Duodenal mucosa (tissue), 2 donors: ENCODE results near the gene LRRC8C.

ENCODE experiments used
- H3K27ac ChIP-seq: one replicate; pipeline ENCODE4 v1.7.0; 2013; ENCODE audit warnings: low read depth, low read length
- H3K27me3 ChIP-seq, 2 donors: one replicate each; pipeline ENCODE4 v1.7.0; 2013; ENCODE audit warnings: low read length in 2 of 2, control low read depth in 1 of 2; ENCODE audit not compliant: insufficient read depth in 2 of 2, control insufficient read depth in 1 of 2
- H3K36me3 ChIP-seq, 2 donors: one replicate each; pipeline ENCODE4 v1.7.0; 2013; ENCODE audit warnings: low read length in 2 of 2, control low read depth in 1 of 2; ENCODE audit not compliant: insufficient read depth in 2 of 2, control insufficient read depth in 1 of 2
- H3K4me1 ChIP-seq, 2 donors: one replicate each; pipeline ENCODE4 v1.7.0; 2013; ENCODE audit warnings: low read length in 2 of 2, control low read depth in 1 of 2; ENCODE audit not compliant: insufficient read depth in 2 of 2, control insufficient read depth in 1 of 2
- H3K4me3 ChIP-seq, 2 donors: one replicate each; pipeline ENCODE4 v1.7.0; 2013; ENCODE audit warnings: low read length in 2 of 2, low read depth in 1 of 2
- H3K9ac ChIP-seq, 2 donors: one replicate each; pipeline ENCODE4 v1.7.0; 2013; ENCODE audit warnings: low read length in 2 of 2, low read depth in 1 of 2
- H3K9me3 ChIP-seq, 2 donors: one replicate each; pipeline ENCODE4 v1.7.0; 2013; ENCODE audit warnings: low read length in 2 of 2, control low read depth in 1 of 2; ENCODE audit not compliant: control insufficient read depth in 1 of 2

The LRRC8C gene

GRCh38 chr1:89728381-89728780 is 95.5 kb downstream of the LRRC8C start:
- Histone ChIP-seq H3K27me3 (no peaks in the 10 kb centered on the region), H3K4me1 (peaks cover 0 to 4% of the 10 kb centered on the region in 2 donors), H3K9ac (no peak overlapping the region), H3K36me3 (no peaks in the 10 kb centered on the region), H3K4me3 (no peak overlapping the region), H3K9me3 (no peaks in the 10 kb centered on the region), H3K27ac (no peak overlapping the region)

- Histone ChIP-seq H3K9ac (no peak overlapping the region), H3K4me3 (no peak overlapping the region), H3K4me1 (no peaks in the 10 kb centered on the region), H3K9me3 (no peaks in the 10 kb centered on the region), H3K27me3 (peaks cover 0 to 4% of the 10 kb centered on the region in 2 donors), H3K36me3 (no peaks in the 10 kb centered on the region), H3K27ac (no peak overlapping the region)
These were observed 99.3 kb downstream of the LRRC8C start for GRCh38 chr1:89732206-89732605.

GRCh38 chr1:89732643-89733222 is 99.8 kb downstream of the LRRC8C start:
- Histone ChIP-seq H3K36me3 (no peaks in the 10 kb centered on the region), H3K27me3 (peaks cover 0 to 4% of the 10 kb centered on the region in 2 donors), H3K9ac (no peak overlapping the region), H3K9me3 (no peaks in the 10 kb centered on the region), H3K4me1 (no peaks in the 10 kb centered on the region), H3K4me3 (no peak overlapping the region), H3K27ac (no peak overlapping the region)

- Histone ChIP-seq H3K9me3 (no peaks in the 10 kb centered on the region), H3K27ac (no peak overlapping the region), H3K4me1 (no peaks in the 10 kb centered on the region)
These were observed 100.8 kb downstream of the LRRC8C start for GRCh38 chr1:89733748-89734147.

GRCh38 chr1:89734442-89734841 is 101.5 kb downstream of the LRRC8C start:
- Histone ChIP-seq H3K4me3 (no peak overlapping the region), H3K27me3 (peaks cover 0 to 4% of the 10 kb centered on the region in 2 donors)

More at GRCh38 chr1:89733748-89734147, 100.8 kb downstream of the LRRC8C start:
- Histone ChIP-seq H3K27me3 (peaks cover 0 to 4% of the 10 kb centered on the region in 2 donors), H3K4me3 (no peak overlapping the region), H3K36me3 (no peaks in the 10 kb centered on the region), H3K9ac (no peak overlapping the region)

GRCh38 chr1:89735479-89735878 is 102.6 kb downstream of the LRRC8C start:
- no peaks in the 10 kb centered on the region for H3K9me3 ChIP-seq
- H3K36me3 ChIP-seq = no peaks in the 10 kb centered on the region
- H3K27ac ChIP-seq = no peak overlapping the region
- H3K9ac ChIP-seq = no peak overlapping the region
- H3K27me3 ChIP-seq = peaks cover 0 to 4% of the 10 kb centered on the region in 2 donors
- H3K4me1 ChIP-seq = no peaks in the 10 kb centered on the region
- H3K4me3 ChIP-seq = no peak overlapping the region

More at GRCh38 chr1:89734442-89734841, 101.5 kb downstream of the LRRC8C start:
- H3K9ac ChIP-seq = no peak overlapping the region
- no peaks in the 10 kb centered on the region for H3K4me1 ChIP-seq
- no peaks in the 10 kb centered on the region for H3K36me3 ChIP-seq
- no peaks in the 10 kb centered on the region for H3K9me3 ChIP-seq
- H3K27ac ChIP-seq = no peak overlapping the region

GRCh38 chr1:89736937-89737733 is 104.2 kb downstream of the LRRC8C start:
- Histone ChIP-seq H3K27ac (no peak overlapping the region), H3K4me3 (no peak overlapping the region), H3K9me3 (no peaks in the 10 kb centered on the region), H3K4me1 (no peaks in the 10 kb centered on the region), H3K9ac (no peak overlapping the region), H3K27me3 (peaks cover 0 to 4% of the 10 kb centered on the region in 2 donors), H3K36me3 (no peaks in the 10 kb centered on the region)

GRCh38 chr1:89737985-89738510 is 105.1 kb downstream of the LRRC8C start:
- H3K9ac ChIP-seq = no peak overlapping the region
- no peak overlapping the region for H3K4me3 ChIP-seq
- H3K4me1 ChIP-seq = no peaks in the 10 kb centered on the region
- H3K27me3 ChIP-seq = peaks cover 0 to 4% of the 10 kb centered on the region in 2 donors
- no peaks in the 10 kb centered on the region for H3K36me3 ChIP-seq
- no peaks in the 10 kb centered on the region for H3K9me3 ChIP-seq
- no peak overlapping the region for H3K27ac ChIP-seq

- no peak overlapping the region for H3K4me3 ChIP-seq
- peaks cover 0 to 4% of the 10 kb centered on the region in 2 donors for H3K27me3 ChIP-seq
- no peak overlapping the region for H3K27ac ChIP-seq
- H3K4me1 ChIP-seq = no peaks in the 10 kb centered on the region
- no peak overlapping the region for H3K9ac ChIP-seq
- no peaks in the 10 kb centered on the region for H3K9me3 ChIP-seq
- no peaks in the 10 kb centered on the region for H3K36me3 ChIP-seq
These were observed 106.3 kb downstream of the LRRC8C start for GRCh38 chr1:89739013-89739843.

GRCh38 chr1:89739844-89740216 is 106.9 kb downstream of the LRRC8C start:
- H3K36me3 ChIP-seq = no peaks in the 10 kb centered on the region
- H3K9me3 ChIP-seq = no peaks in the 10 kb centered on the region
- H3K4me3 ChIP-seq = no peak overlapping the region
- peaks cover 0 to 4% of the 10 kb centered on the region in 2 donors for H3K27me3 ChIP-seq
- no peaks in the 10 kb centered on the region for H3K4me1 ChIP-seq
- no peak overlapping the region for H3K9ac ChIP-seq
- no peak overlapping the region for H3K27ac ChIP-seq
